A549 (cell line): Measurements from ENCODE around the gene TLR2. TPM values are rescaled to one million over a fixed set of nuclear protein-coding genes. Genes with fewer than 3 reads are reported as not detected.

ENCODE experiments used
- ATAC-seq, 2 experiments: fragments of 200-7000 bp in 1 of 2; fragments of >200 bp in 1 of 2; cut with Nextera tagmentation in 1 of 2; cut with Tn5 transposase in 1 of 2; 3 replicates each; pipeline versions ENCODE4 v1.8.0 to v1.9.1; 2018 to 2020; ENCODE audit warnings: mild to moderate bottlenecking in 1 of 2, moderate library complexity in 1 of 2
- CTCF ChIA-PET: fragments of 300-600 bp; sonication (Branson Sonifier 250); formaldehyde crosslinking; extraction: SDS; loops from one replicate; lab custom pipeline; 2021; ENCODE audit warnings: antibody characterized with exemption, inconsistent platforms; lab: Yijun Ruan, JAX
- POLR2A ChIA-PET: fragments of 350-600 bp; formaldehyde crosslinking; extraction: SDS; loops from one replicate; lab custom pipeline; 2021; ENCODE audit warnings: antibody characterized with exemption, inconsistent platforms; lab: Yijun Ruan, JAX
- DNase-seq, 2 experiments: peaks; one replicate each; pipeline versions ENCODE4 v3.0.0 to v3.0.0-alpha.2; 2011 to 2016; ENCODE audit warnings: low read depth in 1 of 2, low spot score in 1 of 2
- FAIRE-seq: peaks from 2 replicates; lab custom pipeline; 2011; peaks lifted over from hg19 to GRCh38; lab: Jason Lieb, UNC
- H3K27ac ChIP-seq, 2 experiments: fragments of >200 bp; sonication (Bioruptor Twin); formaldehyde crosslinking; 3 replicates each; pipeline ENCODE4 v1.5.1; 2016 to 2017
- H3K4me1 ChIP-seq: fragments of >200 bp; sonication (Bioruptor Twin); formaldehyde crosslinking; 3 replicates; pipeline ENCODE4 v1.6.1; 2016
- H3K4me2 ChIP-seq: fragments of >200 bp; sonication (Bioruptor Twin); formaldehyde crosslinking; 3 replicates; pipeline ENCODE4 v1.6.1; 2016
- H3K4me3 ChIP-seq: fragments of >200 bp; sonication (Bioruptor Twin); formaldehyde crosslinking; 3 replicates; pipeline ENCODE4 v1.5.1; 2016
- H3K9me3 ChIP-seq: fragments of >200 bp; sonication (Bioruptor Twin); formaldehyde crosslinking; 3 replicates; pipeline ENCODE4 v1.6.1; 2016
- BHLHE40 ChIP-seq: IDR thresholded peaks from 2 replicates; pipeline ENCODE4 v1.6.1; 2012; ENCODE audit warnings: low read depth, low read length, inconsistent platforms
- CBX2 ChIP-seq: fragments of 200-600 bp; sonication (generic); IDR thresholded peaks from 2 replicates; pipeline ENCODE4 v1.6.1; 2016; ENCODE audit warnings: low read depth, mild to moderate bottlenecking, borderline replicate concordance
- CBX8 ChIP-seq: fragments of 200-600 bp; sonication (generic); IDR thresholded peaks from 2 replicates; pipeline ENCODE4 v1.6.1; 2016
- CEBPB ChIP-seq, 2 experiments: fragments of >200 bp in 1 of 2; sonication (Bioruptor Twin) in 1 of 2; formaldehyde crosslinking in 1 of 2; IDR thresholded peaks; 2 replicates each; pipeline ENCODE4 v1.6.1; 2012 to 2016
- CHD2 ChIP-seq: fragments of 150-350 bp; IDR thresholded peaks from 2 replicates; pipeline ENCODE4 v1.6.1; 2014; ENCODE audit warnings: low read length; ENCODE audit not compliant: partially characterized antibody
- CHD4 ChIP-seq: fragments of 200-600 bp; sonication (generic); IDR thresholded peaks from 2 replicates; pipeline ENCODE4 v1.6.1; 2016; ENCODE audit warnings: antibody characterized with exemption, mild to moderate bottlenecking, borderline replicate concordance
- EHMT2 ChIP-seq: fragments of 200-600 bp; sonication (generic); IDR thresholded peaks from 2 replicates; pipeline ENCODE4 v1.6.1; 2016; ENCODE audit warnings: antibody characterized with exemption, low read depth, mild to moderate bottlenecking, moderate library complexity
- FOSL2 ChIP-seq, 2 experiments: fragments of 450-650 bp in 1 of 2; fragments of >200 bp in 1 of 2; sonication (Bioruptor Twin) in 1 of 2; formaldehyde crosslinking; IDR thresholded peaks; 2 replicates each; pipeline versions ENCODE4 v1.5.0 to v1.6.1; 2016 to 2020; ENCODE audit warnings: mild to moderate bottlenecking in 1 of 2, moderate library complexity in 1 of 2
- HDAC2 ChIP-seq: fragments of 200-600 bp; sonication (generic); IDR thresholded peaks from 2 replicates; pipeline ENCODE4 v1.6.1; 2016
- HES2 ChIP-seq: fragments of >200 bp; sonication (Bioruptor Twin); formaldehyde crosslinking; IDR thresholded peaks from 2 replicates; pipeline ENCODE4 v1.6.1; 2016
- HEYL ChIP-seq: fragments of 250-450 bp; sonication (Bioruptor Pico); IDR thresholded peaks from 2 replicates; pipeline ENCODE4 v1.8.0; 2021; ENCODE audit warnings: mild to moderate bottlenecking, moderate library complexity
- JUNB ChIP-seq: fragments of >200 bp; sonication (Bioruptor Twin); formaldehyde crosslinking; IDR thresholded peaks from 2 replicates; pipeline ENCODE4 v1.6.1; 2016
- NPAS2 ChIP-seq: fragments of 250-450 bp; sonication (Bioruptor Pico); IDR thresholded peaks from 2 replicates; pipeline ENCODE4 v1.8.0; 2022; ENCODE audit warnings: mild to moderate bottlenecking, moderate library complexity, borderline replicate concordance
- PHF8 ChIP-seq: fragments of 200-600 bp; sonication (generic); IDR thresholded peaks from 2 replicates; pipeline ENCODE4 v1.6.1; 2016; ENCODE audit warnings: low read depth, mild to moderate bottlenecking, antibody characterized with exemption, moderate library complexity, borderline replicate concordance
- POLR2A ChIP-seq: IDR thresholded peaks from 2 replicates; pipeline ENCODE4 v1.6.1; 2012; ENCODE audit warnings: mild to moderate bottlenecking, low read length
- RAD21 ChIP-seq, 2 experiments: fragments of >200 bp in 1 of 2; sonication (Bioruptor Twin) in 1 of 2; formaldehyde crosslinking in 1 of 2; IDR thresholded peaks in 1 of 2; conservative IDR thresholded peaks in 1 of 2; 2 replicates in 1 of 2; 3 replicates in 1 of 2; pipeline ENCODE4 v1.6.1; 2012 to 2018; ENCODE audit warnings: inconsistent platforms in 1 of 2
- RARB ChIP-seq: fragments of 250-450 bp; sonication (Bioruptor Pico); IDR thresholded peaks from 2 replicates; pipeline ENCODE4 v1.8.0; 2021; ENCODE audit warnings: mild to moderate bottlenecking, moderate library complexity
- RNF2 ChIP-seq: fragments of 200-600 bp; sonication (generic); IDR thresholded peaks from 2 replicates; pipeline ENCODE4 v1.6.1; 2016; ENCODE audit warnings: low read depth, mild to moderate bottlenecking, antibody characterized with exemption, moderate library complexity, borderline replicate concordance
- SMC3 ChIP-seq: fragments of >200 bp; sonication (Bioruptor Twin); formaldehyde crosslinking; IDR thresholded peaks from 3 replicates; pipeline ENCODE4 v1.6.1; 2018; ENCODE audit warnings: inconsistent platforms
- SREBF2 ChIP-seq: fragments of 450-650 bp; IDR thresholded peaks from 2 replicates; pipeline ENCODE4 v1.6.1; 2014; ENCODE audit warnings: mild to moderate bottlenecking, moderate library complexity
- ZC3H11A ChIP-seq: fragments of 450-650 bp; IDR thresholded peaks from 2 replicates; pipeline ENCODE4 v1.6.1; 2014; ENCODE audit warnings: antibody characterized with exemption, mild to moderate bottlenecking
- WGBS: methylation state at CpG from one replicate; pipeline ENCODE4 v1.1.6; 2017; ENCODE audit errors: missing lambda C conversion rate; 5-methylcytosine and 5-hydroxymethylcytosine counted together
- polyA plus RNA-seq, 4 experiments: library from polyadenylated mRNA; depleted of rRNA in 3 of 4; stranded (reverse); fragments of >200 nt; fragmentation: RNase III in 1 of 4; extraction: RNeasy Plus Mini Kit Qiagen cat#74134 plus additional on column Dnase treatment in 1 of 4; gene quantifications; 2 replicates in 3 of 4; 3 replicates in 1 of 4; pipeline ENCODE4 v1.2.3, GENCODE V29; 2011 to 2017
- TF ChIP-seq, protein P1 (sequence below): fragments of 250-450 bp; sonication (Bioruptor Pico); IDR thresholded peaks from 2 replicates; pipeline ENCODE4 v1.5.0; 2020; ENCODE audit warnings: low read depth, mild to moderate bottlenecking, moderate library complexity
- TF ChIP-seq, protein P2 (sequence below): fragments of 200-600 bp; sonication (generic); IDR thresholded peaks from 2 replicates; pipeline ENCODE4 v1.6.1; 2016; ENCODE audit warnings: antibody characterized with exemption, mild to moderate bottlenecking, moderate library complexity

TLR2 gene
- polyA plus RNA-seq, 2 of the 4 experiments (the other 2 are of a cell fraction) = 0.14 TPM; not detected in 1

- POLR2A ChIA-PET = no interaction called here
- WGBS = 34% methylated on average over 1 of the region's 1 CpG
- no peak for ATAC-seq
Observed at GRCh38 chr4:153710681-153711080, 26.6 kb downstream of the TLR2 start.

GRCh38 chr4:153713866-153714646, 30.0 kb downstream of the TLR2 start:
- ChIA-PET CTCF (no interaction called here), POLR2A (no interaction called here)
- Histone ChIP-seq H3K4me2 (no peak overlapping the region), H3K4me1 (no peaks in the 10 kb centered on the region), H3K9me3 (no peaks in the 10 kb centered on the region), H3K4me3 (no peak overlapping the region), H3K27ac (no peak overlapping the region)
- 29% methylated on average over 2 of the region's 2 CpGs for WGBS
- DNase-seq = no peak
- FAIRE-seq = no peak
- no peak for ATAC-seq
- no peak for TF ChIP-seq FOSL2 (IDR thresholded peaks at IDR 0.05)
- peak; percentile 48; the same call in 1 of the 2 replicates for TF ChIP-seq FOSL2 (CRISPR knock-in tag; IDR thresholded peaks at IDR 0.05)
- TF ChIP-seq RARB (CRISPR knock-in tag) = no peak

More at GRCh38 chr4:153710681-153711080, 26.6 kb downstream of the TLR2 start:
- no peak for FAIRE-seq
- no peak for DNase-seq
- Histone ChIP-seq H3K9me3 (no peaks in the 10 kb centered on the region), H3K27ac (no peak overlapping the region), H3K4me1 (no peaks in the 10 kb centered on the region), H3K4me3 (no peak overlapping the region)
- CTCF ChIA-PET = no interaction called here
- TF ChIP-seq, protein P1, sequence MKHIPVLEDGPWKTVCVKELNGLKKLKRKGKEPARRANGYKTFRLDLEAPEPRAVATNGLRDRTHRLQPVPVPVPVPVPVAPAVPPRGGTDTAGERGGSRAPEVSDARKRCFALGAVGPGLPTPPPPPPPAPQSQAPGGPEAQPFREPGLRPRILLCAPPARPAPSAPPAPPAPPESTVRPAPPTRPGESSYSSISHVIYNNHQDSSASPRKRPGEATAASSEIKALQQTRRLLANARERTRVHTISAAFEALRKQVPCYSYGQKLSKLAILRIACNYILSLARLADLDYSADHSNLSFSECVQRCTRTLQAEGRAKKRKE = no peak
- TF ChIP-seq CHD4 (no peak), EHMT2 (no peak), BHLHE40 (no peak), SMC3 (no peak), HES2 (no peak), HEYL (no peak), PHF8 (no peak), ZC3H11A (no peak), SREBF2 (no peak), CBX2 (no peak), HDAC2 (no peak), NPAS2 (CRISPR knock-in tag) (no peak)
- TF ChIP-seq, protein P2, sequence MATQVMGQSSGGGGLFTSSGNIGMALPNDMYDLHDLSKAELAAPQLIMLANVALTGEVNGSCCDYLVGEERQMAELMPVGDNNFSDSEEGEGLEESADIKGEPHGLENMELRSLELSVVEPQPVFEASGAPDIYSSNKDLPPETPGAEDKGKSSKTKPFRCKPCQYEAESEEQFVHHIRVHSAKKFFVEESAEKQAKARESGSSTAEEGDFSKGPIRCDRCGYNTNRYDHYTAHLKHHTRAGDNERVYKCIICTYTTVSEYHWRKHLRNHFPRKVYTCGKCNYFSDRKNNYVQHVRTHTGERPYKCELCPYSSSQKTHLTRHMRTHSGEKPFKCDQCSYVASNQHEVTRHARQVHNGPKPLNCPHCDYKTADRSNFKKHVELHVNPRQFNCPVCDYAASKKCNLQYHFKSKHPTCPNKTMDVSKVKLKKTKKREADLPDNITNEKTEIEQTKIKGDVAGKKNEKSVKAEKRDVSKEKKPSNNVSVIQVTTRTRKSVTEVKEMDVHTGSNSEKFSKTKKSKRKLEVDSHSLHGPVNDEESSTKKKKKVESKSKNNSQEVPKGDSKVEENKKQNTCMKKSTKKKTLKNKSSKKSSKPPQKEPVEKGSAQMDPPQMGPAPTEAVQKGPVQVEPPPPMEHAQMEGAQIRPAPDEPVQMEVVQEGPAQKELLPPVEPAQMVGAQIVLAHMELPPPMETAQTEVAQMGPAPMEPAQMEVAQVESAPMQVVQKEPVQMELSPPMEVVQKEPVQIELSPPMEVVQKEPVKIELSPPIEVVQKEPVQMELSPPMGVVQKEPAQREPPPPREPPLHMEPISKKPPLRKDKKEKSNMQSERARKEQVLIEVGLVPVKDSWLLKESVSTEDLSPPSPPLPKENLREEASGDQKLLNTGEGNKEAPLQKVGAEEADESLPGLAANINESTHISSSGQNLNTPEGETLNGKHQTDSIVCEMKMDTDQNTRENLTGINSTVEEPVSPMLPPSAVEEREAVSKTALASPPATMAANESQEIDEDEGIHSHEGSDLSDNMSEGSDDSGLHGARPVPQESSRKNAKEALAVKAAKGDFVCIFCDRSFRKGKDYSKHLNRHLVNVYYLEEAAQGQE = no peak
- TF ChIP-seq, all 56 proteins: peak for 0
- no peak overlapping the region for H3K4me2 ChIP-seq

DNA sequence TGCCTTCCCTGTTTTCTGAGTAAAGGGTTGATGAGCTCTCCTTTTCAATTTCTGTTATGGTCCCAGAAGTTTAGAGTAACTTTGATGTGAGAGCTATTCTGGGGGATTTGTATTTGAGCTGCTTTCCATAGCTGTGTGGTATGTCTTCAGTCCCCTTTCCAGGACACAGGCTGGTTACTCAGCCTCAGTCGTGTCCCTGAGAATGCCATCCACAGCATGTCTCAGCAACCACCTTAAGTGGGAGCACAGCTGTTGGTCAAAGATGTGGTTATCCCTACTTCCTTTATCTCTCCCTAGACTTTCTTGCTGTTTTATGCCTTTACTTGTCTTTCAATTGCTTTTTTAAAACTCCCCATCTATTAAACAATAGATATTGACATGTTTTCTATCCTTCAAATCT, 38.0 kb downstream of the TLR2 start:
- no peak overlapping the region for H3K4me2 ChIP-seq
- no peaks in the 10 kb centered on the region for H3K9me3 ChIP-seq
- ChIA-PET POLR2A (no interaction called here), CTCF (no interaction called here)
- WGBS = 0% methylated on average over 1 of the region's 1 CpG
- no peak for FAIRE-seq
- H3K4me3 ChIP-seq = no peak overlapping the region
- no peaks in the 10 kb centered on the region for H3K4me1 ChIP-seq
- no peak for DNase-seq
- TF ChIP-seq RNF2 = no peak
- no peak for TF ChIP-seq CEBPB (IDR thresholded peaks at IDR 0.05)
- no peak for TF ChIP-seq BHLHE40
- no peak for TF ChIP-seq CHD2
- TF ChIP-seq CBX8 = no peak
- TF ChIP-seq POLR2A = no peak
- no peak for TF ChIP-seq JUNB
- no peak for TF ChIP-seq RAD21 (conservative IDR thresholded peaks at IDR 0.05 in 1 of 2, IDR thresholded peaks at IDR 0.05 in 1 of 2)
- no peak for ATAC-seq
- no peak overlapping the region for H3K27ac ChIP-seq
